COR-L47 (cell line): ENCODE measurements around the gene GAS7.
"Not testable (repeated sequence)": the region's sequence is repeated elsewhere in the genome, so short reads cannot be mapped to it uniquely, and the experiment has no call there.

Experiments
- DNase-seq: peaks from one replicate; lab custom pipeline; 2025; lab: John Stamatoyannopoulos, UW

The GAS7 gene

DNA sequence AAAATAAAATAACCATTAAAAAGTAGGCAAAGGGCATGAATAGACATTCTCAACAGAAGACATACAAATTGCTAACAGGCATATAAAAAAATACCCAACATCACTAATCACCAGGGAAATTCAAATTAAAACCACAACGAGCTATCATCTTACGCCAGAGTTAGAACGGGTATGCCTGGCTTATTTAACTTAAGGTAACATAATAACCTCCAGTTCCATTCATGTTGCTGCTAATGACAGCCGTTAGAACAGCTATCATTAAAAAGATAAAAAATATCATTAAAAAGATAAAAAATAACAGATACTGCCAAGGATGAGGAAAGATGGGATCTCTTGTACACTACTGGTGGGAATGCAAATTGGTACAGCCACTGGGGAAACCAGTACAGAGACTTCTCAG, 89.3 kb downstream of the GAS7 start:
- DNase-seq: no peak

DNA sequence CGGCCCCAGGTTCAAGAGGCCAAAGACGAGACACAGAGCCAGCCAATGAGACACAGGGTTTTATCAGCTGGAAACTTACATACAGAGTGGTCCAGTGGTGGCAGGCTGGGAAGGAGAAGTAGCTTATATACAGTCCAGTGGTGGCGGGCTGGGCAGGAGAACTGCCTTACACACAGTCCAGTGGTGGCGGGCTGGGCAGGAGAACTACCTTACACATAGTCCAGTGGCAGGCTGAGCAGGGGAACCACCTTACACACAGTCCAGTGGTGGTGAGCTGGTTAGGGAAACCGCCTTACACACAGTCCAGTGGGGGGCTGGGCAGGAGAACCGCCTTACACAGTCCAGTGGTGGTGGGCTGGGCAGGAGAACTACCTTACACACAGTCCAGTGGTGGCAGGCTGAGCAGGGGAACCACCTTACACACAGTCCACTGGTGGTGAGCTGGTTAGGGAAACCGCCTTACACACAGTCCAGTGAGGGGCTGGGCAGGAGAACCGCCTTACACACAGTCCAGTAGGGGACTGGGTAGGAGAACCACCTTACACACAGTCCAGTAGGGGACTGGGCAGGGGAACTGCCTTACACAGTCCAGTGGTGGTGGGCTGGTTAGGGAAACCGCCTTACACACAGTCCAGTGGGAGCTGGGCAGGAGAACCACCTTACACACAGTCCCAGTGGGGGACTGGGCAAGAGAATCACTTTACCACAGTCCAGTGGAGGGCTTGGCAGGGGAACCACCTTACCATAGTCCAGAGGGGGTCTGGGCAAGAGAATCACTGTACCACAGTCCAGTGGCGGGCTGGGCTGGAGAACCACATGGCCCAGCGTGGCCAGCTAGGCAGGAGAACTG, 90.9 kb downstream of the GAS7 start:
- no peak for DNase-seq

DNA sequence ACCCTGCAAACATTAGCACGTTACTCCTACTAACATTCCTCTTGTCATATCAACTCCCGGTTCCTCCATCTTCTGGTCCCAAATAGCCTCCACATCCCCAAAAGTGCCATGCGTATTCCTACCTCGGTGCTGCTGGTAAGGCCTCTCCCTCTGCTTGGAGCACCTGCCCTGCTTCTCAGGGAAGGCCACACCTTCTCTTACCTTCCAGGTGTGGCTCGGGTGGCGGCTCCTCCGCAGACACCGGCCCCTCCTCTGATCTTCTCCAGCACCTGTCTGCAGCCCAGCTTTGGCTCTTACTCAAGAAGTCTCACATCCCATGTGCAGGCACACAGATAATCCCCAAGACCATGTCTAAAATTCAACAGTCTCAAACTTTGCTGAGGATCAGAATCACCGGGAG, 92.3 kb downstream of the GAS7 start:
- no peak for DNase-seq

DNA sequence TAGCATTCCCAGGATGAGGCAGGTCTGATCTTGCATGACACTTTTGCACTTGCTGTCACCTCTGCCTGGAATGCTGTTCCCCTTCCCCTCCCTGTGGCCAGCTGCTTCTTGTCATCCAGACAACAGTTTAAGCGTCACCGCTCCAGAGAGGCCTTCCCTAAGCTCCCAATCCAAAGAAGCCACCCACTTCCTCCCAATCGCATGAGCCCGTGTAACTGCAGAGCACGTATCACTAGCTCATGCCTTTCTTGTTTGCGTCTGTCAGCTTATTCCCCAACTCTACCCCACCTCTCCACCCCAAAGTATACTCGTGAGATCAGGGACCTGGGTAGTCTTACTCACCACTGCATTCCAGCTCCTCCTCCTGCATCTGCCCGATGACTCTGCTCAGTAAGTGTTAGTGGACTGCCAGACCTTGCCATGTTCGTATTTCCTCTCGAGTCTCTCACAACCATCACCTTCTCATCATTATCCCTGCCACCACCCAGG, 92.8 kb downstream of the GAS7 start:
- no peak for DNase-seq

DNA sequence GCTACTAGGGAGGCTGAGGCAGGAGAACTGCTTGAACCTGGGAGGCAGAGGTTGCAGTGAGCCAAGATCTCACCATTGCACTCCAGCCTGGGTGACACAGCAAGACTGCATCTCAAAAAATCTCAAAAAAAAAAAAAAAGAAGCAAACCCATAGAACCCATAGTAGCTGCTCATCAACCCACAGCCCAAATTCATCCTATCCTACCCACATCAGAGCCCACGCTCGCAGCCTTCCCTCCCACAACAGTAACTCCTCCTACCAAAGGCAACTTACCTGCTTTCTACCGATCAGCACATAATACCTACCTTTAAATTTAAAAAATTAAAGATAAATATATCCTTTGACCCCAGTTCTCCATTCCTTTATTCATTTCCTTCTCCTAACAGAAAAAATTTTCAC, 94.7 kb downstream of the GAS7 start:
- no peak for DNase-seq

DNA sequence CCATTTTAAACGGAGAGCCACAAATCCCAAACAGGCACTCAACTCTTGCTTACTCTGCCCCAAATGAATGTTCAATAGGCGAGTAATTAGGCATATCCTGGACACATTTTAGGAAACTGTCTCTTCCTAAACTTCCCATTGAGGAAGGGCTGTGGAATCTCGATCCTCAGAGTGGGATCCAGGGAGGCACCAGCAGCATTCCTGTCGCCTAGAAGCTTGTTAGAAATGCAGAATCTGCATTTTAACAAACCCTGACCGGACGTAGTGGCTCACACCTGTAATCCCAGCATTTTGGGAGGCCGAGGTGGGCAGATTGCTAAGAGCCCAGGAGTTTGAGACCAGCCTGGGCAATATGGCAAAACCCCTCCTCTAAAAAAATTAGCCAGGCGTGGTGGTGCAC, 95.6 kb downstream of the GAS7 start:
- DNase-seq: no peak

DNA sequence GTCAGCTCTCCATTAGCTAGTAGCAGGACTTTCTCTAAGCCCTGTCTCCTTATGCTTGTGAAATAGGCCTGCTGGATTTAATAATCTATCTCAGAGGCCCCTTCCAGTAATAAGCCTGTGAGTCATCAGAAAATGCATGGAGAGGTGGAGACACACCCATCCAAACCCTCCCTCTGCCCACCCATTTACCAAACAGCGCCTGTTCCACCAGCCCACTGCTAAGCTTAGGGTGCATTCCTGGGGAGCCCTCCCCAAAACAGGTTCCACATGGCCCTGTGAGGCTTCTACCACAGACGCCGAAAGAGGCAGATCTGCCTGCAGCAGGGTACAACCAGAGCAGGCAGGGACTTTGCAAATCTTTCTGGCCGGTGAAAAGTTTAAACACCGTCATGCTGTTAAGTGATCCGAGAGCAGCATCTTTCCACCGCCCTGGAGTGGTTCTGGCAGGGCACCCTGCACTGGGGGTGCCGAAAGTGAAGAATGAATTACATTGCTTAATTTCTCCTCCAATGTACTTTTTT, 99.3 kb downstream of the GAS7 start:
- no peak for DNase-seq

DNA sequence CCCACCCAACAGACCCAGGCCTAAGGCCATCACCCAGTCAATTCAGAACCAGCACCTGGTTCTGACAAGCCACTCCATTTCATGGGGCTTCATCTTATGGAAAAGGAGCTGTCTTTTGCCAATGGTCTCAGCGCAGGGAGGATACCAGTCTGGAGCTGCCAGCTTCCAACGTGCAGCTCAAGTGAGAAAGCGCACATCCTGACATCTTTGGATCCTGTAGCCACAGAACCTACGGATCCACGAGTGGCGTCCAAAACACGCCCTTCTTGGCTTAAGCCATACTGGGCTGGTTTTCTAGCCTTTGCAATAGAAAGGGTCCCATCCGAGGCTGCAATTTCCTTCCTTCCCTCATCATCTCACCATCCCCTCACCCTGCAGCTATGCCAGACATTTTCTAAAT, 101.8 kb downstream of the GAS7 start:
- DNase-seq: no peak

DNA sequence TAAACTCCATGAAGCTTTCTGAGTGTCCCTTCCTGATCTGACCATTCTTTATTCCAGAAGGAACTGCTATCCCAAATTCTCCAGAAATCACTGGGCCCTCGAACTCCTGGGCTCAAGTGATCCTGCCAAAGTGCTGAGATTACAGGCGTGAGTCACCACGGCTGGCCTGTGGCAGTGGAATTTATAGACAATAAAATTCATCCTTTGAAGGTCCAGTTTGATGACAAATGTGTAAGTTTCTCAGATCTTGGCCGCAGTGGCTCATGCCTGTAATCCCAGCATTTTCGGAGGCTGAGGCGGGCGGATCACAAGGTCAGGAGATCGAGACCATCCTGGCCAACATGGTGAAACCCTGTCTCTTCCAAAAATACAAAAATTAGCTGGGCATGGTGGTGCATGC, 103.1 kb downstream of the GAS7 start:
- not testable (repeated sequence) for DNase-seq

DNA sequence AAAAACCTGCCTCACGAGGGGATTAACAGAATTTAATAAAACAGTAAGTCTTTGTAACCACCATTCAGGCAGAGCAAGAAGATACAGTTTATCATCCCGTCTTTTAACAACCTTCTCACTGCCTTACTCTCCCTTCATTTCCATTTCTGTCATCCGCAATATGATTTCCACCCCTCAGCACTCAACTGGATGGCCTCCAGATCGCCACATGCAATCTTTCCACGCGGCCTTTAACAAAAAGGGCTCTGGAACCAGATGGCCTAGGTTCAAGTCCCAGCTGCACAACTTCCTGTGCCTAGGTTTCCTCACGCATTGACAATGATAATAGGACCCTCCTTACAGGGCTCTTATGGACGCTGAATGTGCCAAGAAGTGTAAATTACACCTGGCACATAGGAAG, 103.6 kb downstream of the GAS7 start:
- no peak for DNase-seq

DNA sequence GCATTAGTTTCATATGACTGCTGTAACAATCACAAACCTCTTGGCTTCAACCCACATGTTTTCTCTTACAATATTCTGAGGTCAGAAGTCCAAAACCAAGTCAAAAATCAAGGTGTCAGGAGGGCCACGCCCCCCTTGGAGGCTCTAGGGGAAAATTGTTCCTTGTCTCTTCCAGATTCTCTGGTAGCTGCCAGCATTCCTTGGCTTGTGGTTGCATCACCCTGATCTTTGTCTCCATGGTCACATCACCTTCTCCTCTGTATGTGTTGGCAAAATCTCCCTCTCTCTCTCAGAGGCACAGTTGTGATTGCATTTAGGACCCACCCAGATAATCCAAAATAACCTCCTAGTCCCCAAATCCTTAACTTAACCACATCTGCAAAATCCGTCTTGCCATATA, 105.8 kb downstream of the GAS7 start:
- no peak for DNase-seq

DNA sequence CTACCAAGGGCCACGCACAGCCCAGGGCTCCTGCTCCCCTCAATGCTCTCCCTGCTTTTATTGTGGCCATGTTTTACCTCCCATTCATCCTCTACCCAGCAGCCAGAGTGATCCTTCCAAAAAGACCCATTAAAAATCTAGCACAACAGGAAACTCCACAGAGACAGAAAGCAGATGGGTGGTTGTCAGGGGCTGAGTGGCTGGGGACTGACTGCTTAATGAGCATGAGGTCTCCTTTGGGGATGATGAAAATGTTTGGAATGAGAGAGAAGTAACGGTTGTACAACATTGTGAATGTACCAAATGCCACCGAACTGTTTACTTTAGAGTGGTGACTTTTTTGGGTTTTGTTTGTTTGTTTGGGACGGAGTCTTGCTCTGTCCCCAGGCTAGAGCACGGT, 107.4 kb downstream of the GAS7 start:
- DNase-seq: no peak

DNA sequence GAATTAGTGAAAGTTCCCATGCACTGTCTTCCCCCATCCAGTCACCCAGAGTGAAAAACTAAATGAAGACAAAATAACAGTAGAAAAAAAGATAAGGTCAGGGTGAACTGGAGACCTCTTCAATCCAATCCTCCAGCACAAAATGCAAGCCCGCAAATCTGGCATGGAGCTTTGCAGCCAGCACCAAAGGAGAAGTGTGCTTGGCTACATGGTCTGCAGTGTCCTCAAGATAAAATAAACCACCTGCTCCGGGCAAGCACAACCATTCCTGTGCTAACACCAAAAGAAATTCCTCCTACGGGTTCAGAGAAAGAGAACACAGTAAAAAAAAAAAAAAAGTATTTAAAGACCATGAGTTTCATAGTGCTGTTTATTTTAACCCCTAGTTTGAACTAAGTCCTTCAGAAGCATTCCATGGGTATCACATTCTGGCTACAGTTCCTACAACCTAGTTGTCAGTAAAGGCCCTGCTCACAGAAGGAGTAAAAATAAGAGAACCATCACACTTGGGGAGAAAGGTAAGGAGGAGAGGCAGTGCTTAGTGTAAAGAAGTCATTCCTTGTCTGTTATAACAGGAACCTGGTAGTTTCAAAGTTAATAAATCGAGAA, 109.1 kb downstream of the GAS7 start:
- DNase-seq: no peak

DNA sequence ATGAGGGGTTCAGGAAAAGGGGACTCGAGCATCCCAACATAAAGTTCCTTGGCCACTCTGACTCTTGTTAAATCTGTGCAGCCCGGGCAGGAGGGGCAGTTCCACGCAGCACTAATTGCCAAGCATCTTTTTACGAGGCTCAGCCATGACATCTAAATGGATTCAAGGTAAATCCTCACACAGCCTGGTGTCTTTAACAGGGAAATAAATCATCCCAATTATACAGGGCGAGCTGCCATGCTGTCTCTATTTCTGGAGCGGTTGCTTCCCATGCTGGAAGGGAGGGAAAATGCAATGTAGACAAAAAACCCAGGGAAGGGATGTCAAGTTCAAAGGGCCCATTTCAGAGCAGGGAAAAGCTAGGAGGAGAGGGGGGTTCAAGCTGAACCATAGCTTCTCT, 110.0 kb downstream of the GAS7 start:
- no peak for DNase-seq

DNA sequence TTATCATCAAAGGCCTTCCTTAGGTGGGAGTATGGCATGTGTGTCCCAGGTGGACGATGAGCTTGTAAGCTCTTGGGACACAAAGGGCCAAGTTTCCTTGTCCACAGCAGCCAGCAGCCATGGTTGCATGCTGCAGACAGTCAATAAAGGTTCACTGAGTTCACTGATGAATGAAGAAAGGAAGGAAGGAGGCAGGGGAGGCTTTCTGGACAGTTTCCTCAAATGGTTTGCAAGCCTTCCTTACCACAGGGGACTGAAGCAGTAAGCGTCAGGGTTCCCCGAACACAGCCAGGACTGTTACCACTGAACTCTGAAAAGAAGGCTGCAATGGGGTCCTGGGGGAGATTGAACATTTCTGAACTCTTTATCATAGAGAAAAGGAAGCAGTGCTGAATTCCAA, 111.1 kb downstream of the GAS7 start:
- no peak for DNase-seq

DNA sequence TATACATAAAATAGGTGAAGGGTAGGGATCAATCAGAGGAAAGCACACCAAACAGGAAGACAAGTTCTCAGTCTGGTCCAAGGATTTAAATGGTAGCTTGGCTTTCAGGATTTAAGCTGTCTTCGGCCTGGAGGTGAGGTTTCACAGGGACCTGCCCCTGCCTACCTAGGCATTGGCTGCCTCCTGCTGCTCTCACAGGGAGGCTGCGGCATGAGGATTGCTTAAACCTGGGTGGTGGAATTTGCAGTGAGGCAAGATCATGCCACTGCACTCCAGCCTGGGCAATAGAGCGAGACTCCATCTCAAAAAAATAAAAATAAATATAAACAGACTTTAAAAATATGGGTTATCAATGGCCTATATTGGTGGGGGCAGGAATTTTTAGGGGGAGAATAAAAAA, 114.5 kb downstream of the GAS7 start:
- DNase-seq: no peak

DNA sequence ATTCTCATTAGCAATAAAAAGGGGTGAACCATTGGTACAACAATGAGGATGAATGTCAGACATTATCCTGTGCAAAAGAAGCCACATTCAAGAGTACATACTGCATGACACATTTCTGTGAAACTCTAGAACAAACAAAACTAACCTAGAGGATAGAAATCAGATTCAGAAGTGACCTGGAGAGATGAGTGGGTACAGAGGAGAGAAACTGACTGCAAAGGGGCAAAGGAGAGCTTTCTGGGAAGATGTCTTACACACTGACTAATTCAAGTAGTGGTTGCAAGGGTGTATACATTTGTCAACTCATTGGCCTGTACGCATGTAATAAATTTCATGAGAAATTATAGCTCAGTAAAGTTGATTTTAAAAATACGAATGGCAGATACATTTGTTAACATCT, 115.6 kb downstream of the GAS7 start:
- no peak for DNase-seq

DNA sequence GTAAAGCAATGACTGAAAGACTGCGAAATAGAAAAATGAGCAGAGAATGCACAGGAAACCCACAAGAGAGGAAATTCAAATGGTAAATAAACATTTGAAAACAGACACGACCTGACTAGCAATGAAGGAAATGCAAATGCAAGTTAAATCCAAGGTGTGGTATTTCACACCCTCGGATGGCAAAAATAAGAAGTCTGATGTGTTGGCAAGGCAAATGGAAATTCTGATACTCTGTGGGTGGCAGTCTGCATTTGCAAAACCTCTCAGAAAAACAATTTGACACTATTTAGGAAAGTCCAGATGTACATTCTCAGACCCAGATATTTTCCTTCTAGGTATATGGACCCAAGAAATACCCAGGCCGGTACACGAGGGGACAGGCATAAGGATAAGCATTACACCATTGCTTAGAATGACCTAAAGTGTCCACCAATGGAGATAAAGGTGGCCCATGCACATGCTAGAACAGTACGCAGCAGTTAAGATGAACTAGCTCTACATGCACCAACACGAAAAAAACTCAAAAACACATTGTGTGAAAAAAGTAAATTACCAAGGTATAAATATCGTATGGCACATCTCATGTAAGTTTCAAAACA, 116.7 kb downstream of the GAS7 start:
- DNase-seq: no peak

DNA sequence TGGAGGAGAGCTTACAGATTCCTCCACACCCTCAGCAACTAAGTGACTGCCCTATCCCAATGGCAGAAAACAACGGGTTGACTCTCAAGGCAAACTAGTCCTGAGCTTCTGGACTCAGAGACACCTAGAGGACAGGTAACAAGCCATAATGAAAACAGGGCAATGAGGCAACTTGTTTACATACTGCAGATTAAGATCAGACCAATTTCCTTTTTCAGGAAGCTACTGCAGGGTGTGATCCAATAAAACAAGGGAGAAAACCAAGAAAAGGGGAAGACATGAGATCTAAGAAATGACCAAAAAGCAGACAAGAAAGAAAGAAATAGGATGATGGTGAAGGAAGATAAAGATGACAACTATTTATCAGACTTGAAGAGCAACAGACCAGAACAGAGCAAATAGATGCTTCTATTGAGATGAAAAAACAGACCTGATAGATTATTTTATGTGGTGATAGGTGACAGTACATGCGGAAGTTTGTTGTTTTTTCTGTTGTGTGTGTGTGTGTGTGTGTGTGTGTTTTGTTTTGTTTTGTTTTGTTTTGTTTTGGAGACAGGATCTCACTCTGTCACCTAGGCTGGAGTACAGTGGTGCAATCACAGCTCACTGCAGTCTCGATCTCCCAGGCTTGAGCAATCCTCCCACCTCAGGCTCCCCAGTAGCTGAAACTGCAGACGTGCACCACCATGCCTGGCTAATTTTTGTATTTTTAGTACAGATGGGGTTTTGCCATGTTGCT, 120.7 kb downstream of the GAS7 start:
- no peak for DNase-seq

DNA sequence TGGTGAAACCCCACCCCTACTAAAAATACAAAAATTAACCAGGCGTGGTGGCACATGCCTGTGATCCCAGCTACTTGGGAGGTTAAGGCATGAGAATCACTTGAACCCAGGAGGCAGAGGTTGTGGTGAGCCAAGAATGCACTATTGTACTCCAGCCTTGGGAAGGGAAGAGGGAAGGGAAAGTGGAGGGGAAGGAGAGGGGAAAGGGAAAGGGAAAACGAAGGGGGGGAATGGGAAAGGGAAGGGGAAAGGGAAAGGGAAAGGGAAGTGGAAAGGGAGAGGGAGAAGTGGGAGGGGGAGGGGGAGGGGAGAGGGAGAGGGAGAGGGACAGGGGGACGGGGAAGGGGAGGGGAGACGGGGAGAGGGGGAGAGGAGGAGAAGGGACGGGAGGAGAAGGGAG, 122.5 kb downstream of the GAS7 start:
- no peak for DNase-seq

DNA sequence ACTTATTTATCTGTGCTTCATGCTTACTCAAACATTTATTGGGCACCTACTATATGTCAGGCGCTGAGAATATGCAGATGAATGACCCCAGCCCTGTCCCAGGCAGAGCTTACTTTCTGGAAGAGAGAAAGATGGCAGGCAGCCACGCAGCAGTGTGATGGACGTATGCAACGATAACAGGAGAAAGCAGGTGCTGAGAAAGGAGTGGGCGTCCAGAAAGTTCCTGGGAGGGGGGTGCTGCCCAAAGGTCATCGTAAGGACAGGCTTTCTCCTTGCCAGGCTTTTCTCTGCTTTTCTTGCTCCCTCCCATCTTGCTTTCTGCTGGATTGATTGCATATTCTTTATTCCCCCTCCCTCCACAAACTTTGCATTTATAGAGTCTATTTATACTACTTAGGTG, 124.5 kb downstream of the GAS7 start:
- no peak for DNase-seq
